HepG2 (cell line): ENCODE data around the gene C7orf57. TPM values are rescaled to one million over a fixed set of nuclear protein-coding genes. Genes with fewer than 3 reads are reported as not detected.

Source experiments
- ARNTL ChIP-seq: sonication (generic); formaldehyde crosslinking; IDR thresholded peaks from 2 replicates; pipeline ENCODE4 v1.4.0; 2020; ENCODE audit warnings: mild to moderate bottlenecking, missing genetic modification reagents
- ATF1 ChIP-seq: IDR thresholded peaks from 2 replicates; pipeline ENCODE4 v1.6.1; 2016; ENCODE audit warnings: mild to moderate bottlenecking, control low read depth
- CSRNP2 ChIP-seq: sonication (generic); formaldehyde crosslinking; conservative IDR thresholded peaks from 2 replicates; pipeline ENCODE4 v1.8.0; 2022; ENCODE audit warnings: low read depth, missing genetic modification reagents
- GATAD1 ChIP-seq: IDR thresholded peaks from 2 replicates; pipeline ENCODE4 v1.6.1; 2016; ENCODE audit warnings: missing genetic modification reagents, missing compliant biosample characterization
- GTF2F1 ChIP-seq: fragments of 150-350 bp; IDR thresholded peaks from 2 replicates; pipeline ENCODE4 v1.6.1; 2014; ENCODE audit warnings: low read length
- HMG20A ChIP-seq: IDR thresholded peaks from 2 replicates; pipeline ENCODE4 v1.6.1; 2016; ENCODE audit warnings: borderline replicate concordance
- HMGA1 ChIP-seq: sonication (generic); formaldehyde crosslinking; conservative IDR thresholded peaks from 2 replicates; pipeline ENCODE4 v1.4.0; 2020; ENCODE audit warnings: missing genetic modification reagents
- NBN ChIP-seq: fragments of 450-650 bp; conservative IDR thresholded peaks from 2 replicates; pipeline ENCODE4 v1.6.1; 2017
- NFE2L1 ChIP-seq: sonication (generic); formaldehyde crosslinking; IDR thresholded peaks from 2 replicates; pipeline ENCODE4 v1.4.0; 2020; ENCODE audit warnings: missing genetic modification reagents, mild to moderate bottlenecking, borderline replicate concordance
- RARA ChIP-seq: IDR thresholded peaks from 2 replicates; pipeline ENCODE4 v1.6.1; 2016; ENCODE audit warnings: missing genetic modification reagents, missing compliant biosample characterization
- RFXAP ChIP-seq: sonication (generic); formaldehyde crosslinking; IDR thresholded peaks from 2 replicates; pipeline ENCODE4 v1.4.0; 2020; ENCODE audit warnings: missing genetic modification reagents, borderline replicate concordance
- SAP130 ChIP-seq: IDR thresholded peaks from 2 replicates; pipeline ENCODE4 v1.6.1; 2016; ENCODE audit warnings: low read depth
- ZBTB1 ChIP-seq: sonication (generic); formaldehyde crosslinking; IDR thresholded peaks from 2 replicates; pipeline ENCODE4 v1.4.0; 2020; ENCODE audit warnings: missing genetic modification reagents, borderline replicate concordance
- ZEB1 ChIP-seq: IDR thresholded peaks from 2 replicates; pipeline ENCODE4 v1.6.1; 2012; ENCODE audit warnings: mild to moderate bottlenecking, low read depth, inconsistent platforms; ENCODE audit not compliant: insufficient replicate concordance
- ZFP1 ChIP-seq: IDR thresholded peaks from 2 replicates; pipeline ENCODE4 v1.6.1; 2016
- polyA plus RNA-seq, 8 experiments: library from polyadenylated mRNA; depleted of rRNA in 3 of 8; stranded (reverse) in 7 of 8; unstranded in 1 of 8; fragments of >200 nt; fragmentation: Illumina TruSeq in 4 of 8; extraction: Trizol in 4 of 8; gene quantifications; 2 replicates each; pipeline versions ENCODE4 v1.2.1 to v1.2.3, GENCODE V29; 2011 to 2016; ENCODE audit warnings: low read depth in 4 of 8, missing spikeins in 1 of 8, mixed read lengths in 1 of 8; ENCODE audit not compliant: insufficient read depth in 1 of 8
- total RNA-seq, 5 experiments: library from RNA; depleted of rRNA; stranded (reverse); fragments of >200 nt; fragmentation: Illumina TruSeq; extraction: Trizol; gene quantifications; 2 replicates each; pipeline ENCODE4 v1.2.3, GENCODE V29; 2016; ENCODE audit warnings: low read depth in 1 of 5

C7orf57 gene
- total and polyA plus RNA-seq, 2 of the 13 experiments (the other 11 are each of a cell fraction or from before 2014, with no cell fraction given): not detected

GRCh38 chr7:48084727-48085432 lies 49.5 kb downstream of the C7orf57 start (continued):
- no peak for TF ChIP-seq GTF2F1
- peak; percentile 43; the same call in 1 of the 2 replicates for TF ChIP-seq SAP130 (CRISPR knock-in tag)
- TF ChIP-seq CSRNP2 (CRISPR knock-in tag): no peak
- TF ChIP-seq HMG20A (CRISPR knock-in tag): 0 out of 2 replicates have a peak, but pooled peaks have one; percentile 26
- no peak for TF ChIP-seq HMGA1 (CRISPR knock-in tag)
- no peak for TF ChIP-seq ZFP1 (CRISPR knock-in tag)
- TF ChIP-seq RARA (CRISPR knock-in tag): peak; percentile 77
- no peak for TF ChIP-seq ARNTL (CRISPR knock-in tag)
- TF ChIP-seq ZBTB1 (CRISPR knock-in tag): no peak
- TF ChIP-seq RFXAP (CRISPR knock-in tag): no peak
- TF ChIP-seq ATF1 (CRISPR knock-in tag): 0 out of 2 replicates have a peak, but pooled peaks have one; percentile 17
- TF ChIP-seq NFE2L1 (CRISPR knock-in tag): no peak
- no peak for TF ChIP-seq ZEB1
- 0 out of 2 replicates have a peak, but pooled peaks have one; percentile 12 for TF ChIP-seq GATAD1 (CRISPR knock-in tag)
- no peak for TF ChIP-seq NBN
- TF ChIP-seq, all 625 proteins: peak for 16
